Fibroblast of mammary gland (primary cell): ENCODE results near the gene PIK3R4.

Experiments
- DNase-seq: peaks from one replicate; pipeline ENCODE4 v3.0.0-alpha.2; 2010; ENCODE audit warnings: low read depth
- H3K4me3 ChIP-seq: 2 replicates; pipeline ENCODE4 v1.5.1; 2011; ENCODE audit warnings: low read depth, mild to moderate bottlenecking, low read length, moderate library complexity; ENCODE audit not compliant: control insufficient read depth
- TF ChIP-seq, protein P1 (sequence below): conservative IDR thresholded peaks from 2 replicates; pipeline ENCODE4 v1.5.1; 2011; ENCODE audit warnings: low read depth, low read length, inconsistent platforms; ENCODE audit not compliant: control insufficient read depth, insufficient read depth

Gene PIK3R4

DNA sequence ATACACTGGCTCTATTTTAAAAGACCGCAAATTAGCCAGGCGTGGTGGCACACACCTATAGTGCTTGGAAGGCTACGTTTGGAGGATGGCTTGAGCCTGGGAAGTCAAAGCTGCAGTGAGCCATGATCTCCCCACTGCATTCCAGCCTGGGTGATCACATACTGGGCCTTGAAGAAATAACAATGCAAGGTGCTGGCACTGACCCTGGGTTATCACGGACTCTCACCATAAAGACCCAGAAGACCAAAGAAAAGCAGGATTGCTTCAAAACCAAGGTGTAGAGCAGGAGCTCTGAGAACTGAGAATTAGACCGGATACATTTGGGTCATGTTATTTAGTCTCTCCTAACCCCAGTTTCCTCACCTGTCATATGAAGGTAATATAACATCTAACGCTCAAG, 14.8 kb downstream of the PIK3R4 start:
- TF ChIP-seq, protein P1, sequence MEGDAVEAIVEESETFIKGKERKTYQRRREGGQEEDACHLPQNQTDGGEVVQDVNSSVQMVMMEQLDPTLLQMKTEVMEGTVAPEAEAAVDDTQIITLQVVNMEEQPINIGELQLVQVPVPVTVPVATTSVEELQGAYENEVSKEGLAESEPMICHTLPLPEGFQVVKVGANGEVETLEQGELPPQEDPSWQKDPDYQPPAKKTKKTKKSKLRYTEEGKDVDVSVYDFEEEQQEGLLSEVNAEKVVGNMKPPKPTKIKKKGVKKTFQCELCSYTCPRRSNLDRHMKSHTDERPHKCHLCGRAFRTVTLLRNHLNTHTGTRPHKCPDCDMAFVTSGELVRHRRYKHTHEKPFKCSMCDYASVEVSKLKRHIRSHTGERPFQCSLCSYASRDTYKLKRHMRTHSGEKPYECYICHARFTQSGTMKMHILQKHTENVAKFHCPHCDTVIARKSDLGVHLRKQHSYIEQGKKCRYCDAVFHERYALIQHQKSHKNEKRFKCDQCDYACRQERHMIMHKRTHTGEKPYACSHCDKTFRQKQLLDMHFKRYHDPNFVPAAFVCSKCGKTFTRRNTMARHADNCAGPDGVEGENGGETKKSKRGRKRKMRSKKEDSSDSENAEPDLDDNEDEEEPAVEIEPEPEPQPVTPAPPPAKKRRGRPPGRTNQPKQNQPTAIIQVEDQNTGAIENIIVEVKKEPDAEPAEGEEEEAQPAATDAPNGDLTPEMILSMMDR = no peak
- no peak overlapping the region for H3K4me3 ChIP-seq

DNA sequence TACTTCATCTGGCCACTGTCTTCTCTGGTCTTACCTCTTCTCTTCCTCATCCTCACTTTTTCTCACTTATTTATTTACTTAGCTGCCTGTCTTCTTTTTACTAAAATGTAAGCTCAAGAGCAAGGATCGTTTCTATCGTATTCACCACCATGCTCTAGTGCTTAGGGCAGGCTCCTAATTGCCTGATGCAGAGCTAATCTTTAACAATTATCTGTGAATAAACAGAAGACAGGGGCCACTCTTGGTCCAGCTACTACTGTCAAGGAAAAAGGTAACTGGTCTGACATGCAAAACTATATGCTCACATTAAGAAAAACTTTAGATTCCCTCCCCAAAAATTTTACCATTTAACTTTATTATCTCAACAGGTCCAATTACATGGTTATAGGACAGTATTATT, 17.5 kb downstream of the PIK3R4 start:
- no peak for DNase-seq
- H3K4me3 ChIP-seq = no peak overlapping the region
- TF ChIP-seq, protein P1 = no peak

More for the DNA sequence above, 14.8 kb downstream of the PIK3R4 start:
- no peak for DNase-seq

DNA sequence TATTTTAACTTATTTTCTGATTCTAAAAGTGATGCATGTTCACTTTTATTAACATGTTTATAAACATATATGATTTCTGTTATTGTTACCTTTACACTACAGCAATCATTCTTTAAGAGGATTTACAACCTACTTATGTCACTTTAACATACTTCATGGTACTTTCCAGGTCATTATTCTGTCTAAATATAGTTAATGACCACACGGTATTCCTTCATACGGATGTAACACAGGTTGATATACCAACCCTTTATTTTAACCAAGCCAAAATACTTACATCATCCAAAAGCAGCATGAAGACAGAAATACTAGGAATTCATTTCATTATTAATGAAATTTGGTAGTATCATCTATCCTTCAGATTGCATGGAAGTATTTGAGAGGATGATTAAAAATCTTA, 18.6 kb downstream of the PIK3R4 start:
- H3K4me3 ChIP-seq = no peak overlapping the region
- TF ChIP-seq, protein P1 = no peak
- no peak for DNase-seq

DNA sequence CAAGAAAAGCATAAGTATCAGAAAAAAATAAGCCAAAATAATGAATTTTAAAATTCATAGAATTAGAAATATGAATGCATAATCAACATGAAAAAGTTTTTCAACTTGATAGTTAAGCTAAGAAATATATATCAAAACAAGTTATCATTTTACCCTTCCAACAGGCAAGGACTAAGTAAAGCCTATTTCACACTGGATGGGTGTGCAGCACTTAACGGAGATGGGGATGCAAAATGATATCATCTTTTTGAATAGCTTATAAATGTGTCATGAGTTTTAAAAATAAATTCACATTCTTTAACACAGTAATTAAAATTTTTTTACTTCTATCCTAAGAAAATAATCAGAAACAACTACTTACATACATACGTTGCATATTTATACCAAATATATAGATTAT, 20.9 kb downstream of the PIK3R4 start:
- TF ChIP-seq, protein P1 = no peak
- DNase-seq = no peak
- H3K4me3 ChIP-seq = no peak overlapping the region

DNA sequence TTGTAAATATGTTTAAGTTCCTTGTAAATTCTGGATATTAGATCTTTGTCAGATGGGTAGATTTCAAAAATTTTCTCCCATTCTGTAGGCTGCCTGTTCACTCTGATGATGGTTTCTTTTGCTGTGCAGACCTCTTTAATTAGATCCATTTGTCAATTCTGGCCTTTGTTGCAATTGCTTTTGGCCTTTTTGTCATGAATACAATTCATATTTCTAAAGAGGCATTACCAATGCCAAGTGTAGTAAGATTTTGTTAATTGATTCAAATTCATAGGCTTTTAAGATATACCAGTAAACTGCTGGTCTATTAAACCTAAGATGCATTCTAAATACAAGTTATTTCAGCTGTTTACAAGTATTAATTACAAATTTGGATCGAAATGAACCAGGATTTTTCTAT, 31.0 kb downstream of the PIK3R4 start:
- TF ChIP-seq, protein P1 = no peak

DNA sequence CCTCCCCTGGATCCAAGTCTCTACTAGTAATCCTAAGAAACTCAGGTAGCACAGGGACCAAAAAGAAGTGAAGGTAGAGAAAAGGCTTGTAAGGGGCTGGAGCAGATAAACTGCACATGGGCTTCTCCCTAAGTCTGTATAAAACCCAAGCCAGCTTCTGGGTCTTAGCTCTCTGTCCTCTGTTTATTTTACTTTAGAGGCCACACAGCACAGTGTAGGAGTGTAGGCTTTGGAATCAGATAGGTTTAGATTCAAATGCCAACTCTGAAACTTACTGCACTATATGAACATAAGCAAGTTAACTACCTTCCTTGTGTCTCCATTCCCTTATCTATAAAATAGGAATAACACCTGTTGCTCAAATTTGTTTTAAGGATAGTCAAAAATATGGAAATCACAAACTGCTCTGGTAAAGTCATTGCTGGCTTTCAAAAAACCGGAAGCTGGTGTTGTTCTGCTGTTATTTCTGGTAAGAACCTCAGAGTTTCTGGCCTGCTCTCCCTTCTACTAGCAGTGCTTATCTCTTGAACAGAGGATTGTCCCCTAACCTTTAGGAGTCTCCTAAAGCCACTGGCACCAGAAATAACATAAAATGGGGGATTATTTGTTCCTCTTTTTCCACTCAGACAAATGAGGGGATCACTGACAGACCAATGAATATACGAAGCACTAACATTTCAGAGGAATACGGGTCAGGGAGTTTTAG, 33.8 kb downstream of the PIK3R4 start:
- DNase-seq = no peak
- TF ChIP-seq, protein P1 = no peak
- no peak overlapping the region for H3K4me3 ChIP-seq

More for the DNA sequence above, 31.0 kb downstream of the PIK3R4 start:
- no peak overlapping the region for H3K4me3 ChIP-seq
- no peak for DNase-seq
